GM23338 (cell line): Measurements from ENCODE around the gene PDCD10. TPM values are rescaled to one million over a fixed set of nuclear protein-coding genes. Genes with fewer than 3 reads are reported as not detected.

Source experiments
- CREB1 ChIP-seq: fragments of 250-450 bp; sonication (Bioruptor Pico); IDR thresholded peaks from 2 replicates; pipeline ENCODE4 v1.5.0; 2020; ENCODE audit warnings: low read depth, mild to moderate bottlenecking, moderate library complexity
- EZH2phosphoT487 ChIP-seq: fragments of 200-600 bp; sonication (generic); IDR thresholded peaks from one replicate; pipeline ENCODE4 v1.8.1; 2018; ENCODE audit warnings: antibody characterized with exemption; ENCODE audit not compliant: unreplicated experiment
- NANOG ChIP-seq: IDR thresholded peaks from 2 replicates; pipeline ENCODE4 v1.6.1; 2016; ENCODE audit warnings: antibody characterized with exemption, borderline replicate concordance
- POLR2AphosphoS5 ChIP-seq: IDR thresholded peaks from 2 replicates; pipeline ENCODE4 v1.6.1; 2016; ENCODE audit warnings: antibody characterized with exemption, low read depth
- STAT1 ChIP-seq: IDR thresholded peaks from one replicate; pipeline ENCODE4 v1.6.1; 2016; ENCODE audit warnings: antibody characterized with exemption; ENCODE audit not compliant: unreplicated experiment
- ZNF331 ChIP-seq: fragments of 250-450 bp; sonication (Bioruptor Pico); IDR thresholded peaks from 2 replicates; pipeline ENCODE4 v1.5.0; 2020; ENCODE audit warnings: low read depth, mild to moderate bottlenecking, moderate library complexity
- polyA plus RNA-seq: library from polyadenylated mRNA; unstranded; fragments of >200 nt; fragmentation: Nextera tagmentation; extraction: Ambion mirVana; gene quantifications from 2 replicates; pipeline ENCODE4 v1.2.1, GENCODE V29; 2016
- total RNA-seq: library from RNA; depleted of rRNA; stranded (reverse); fragments of >200 nt; shearing (Covaris generic); gene quantifications from 2 replicates; pipeline ENCODE4 v1.2.3, GENCODE V29; 2014
- TF ChIP-seq, protein P1 (sequence below): fragments of 250-450 bp; sonication (Bioruptor Pico); IDR thresholded peaks from 2 replicates; pipeline ENCODE4 v1.5.0; 2020; ENCODE audit warnings: mild to moderate bottlenecking, moderate library complexity
- TF ChIP-seq, protein P2 (sequence below): IDR thresholded peaks from one replicate; pipeline ENCODE4 v1.6.1; 2018; ENCODE audit warnings: antibody characterized with exemption; ENCODE audit not compliant: unreplicated experiment
- TF ChIP-seq, protein P3 (sequence below), 2 experiments: fragments of 200-600 bp in 1 of 2; sonication (generic) in 1 of 2; conservative IDR thresholded peaks; 2 replicates each; pipeline versions ENCODE4 v1.5.1 to v1.6.1; 2016 to 2017; ENCODE audit warnings: antibody characterized with exemption in 2 of 2, low read depth in 2 of 2, mild to moderate bottlenecking in 2 of 2, moderate library complexity in 1 of 2

The PDCD10 gene
- total and polyA plus RNA-seq, 2 experiments from 2014 or later: 95.2 to 125 TPM

DNA sequence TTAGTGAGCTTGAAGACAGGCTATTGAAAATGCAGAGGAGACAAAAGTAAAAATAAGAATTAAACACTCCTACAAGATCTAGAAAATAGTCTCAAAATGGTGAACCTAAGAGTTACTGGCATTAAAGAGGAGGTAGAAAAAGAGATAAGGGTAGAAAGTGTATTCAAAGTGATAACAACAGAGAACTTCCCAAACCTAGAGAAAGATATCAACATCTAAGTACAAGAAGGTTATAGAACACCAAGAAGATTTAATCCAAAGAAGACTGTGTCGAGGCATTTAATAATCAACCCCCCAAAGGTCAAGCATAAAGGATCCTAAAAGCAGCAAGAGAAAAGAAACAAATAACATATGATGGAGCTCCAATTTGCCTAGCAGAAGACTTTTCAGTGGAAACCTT lies 23.3 kb downstream of the PDCD10 start (continued):
- TF ChIP-seq, protein P1, sequence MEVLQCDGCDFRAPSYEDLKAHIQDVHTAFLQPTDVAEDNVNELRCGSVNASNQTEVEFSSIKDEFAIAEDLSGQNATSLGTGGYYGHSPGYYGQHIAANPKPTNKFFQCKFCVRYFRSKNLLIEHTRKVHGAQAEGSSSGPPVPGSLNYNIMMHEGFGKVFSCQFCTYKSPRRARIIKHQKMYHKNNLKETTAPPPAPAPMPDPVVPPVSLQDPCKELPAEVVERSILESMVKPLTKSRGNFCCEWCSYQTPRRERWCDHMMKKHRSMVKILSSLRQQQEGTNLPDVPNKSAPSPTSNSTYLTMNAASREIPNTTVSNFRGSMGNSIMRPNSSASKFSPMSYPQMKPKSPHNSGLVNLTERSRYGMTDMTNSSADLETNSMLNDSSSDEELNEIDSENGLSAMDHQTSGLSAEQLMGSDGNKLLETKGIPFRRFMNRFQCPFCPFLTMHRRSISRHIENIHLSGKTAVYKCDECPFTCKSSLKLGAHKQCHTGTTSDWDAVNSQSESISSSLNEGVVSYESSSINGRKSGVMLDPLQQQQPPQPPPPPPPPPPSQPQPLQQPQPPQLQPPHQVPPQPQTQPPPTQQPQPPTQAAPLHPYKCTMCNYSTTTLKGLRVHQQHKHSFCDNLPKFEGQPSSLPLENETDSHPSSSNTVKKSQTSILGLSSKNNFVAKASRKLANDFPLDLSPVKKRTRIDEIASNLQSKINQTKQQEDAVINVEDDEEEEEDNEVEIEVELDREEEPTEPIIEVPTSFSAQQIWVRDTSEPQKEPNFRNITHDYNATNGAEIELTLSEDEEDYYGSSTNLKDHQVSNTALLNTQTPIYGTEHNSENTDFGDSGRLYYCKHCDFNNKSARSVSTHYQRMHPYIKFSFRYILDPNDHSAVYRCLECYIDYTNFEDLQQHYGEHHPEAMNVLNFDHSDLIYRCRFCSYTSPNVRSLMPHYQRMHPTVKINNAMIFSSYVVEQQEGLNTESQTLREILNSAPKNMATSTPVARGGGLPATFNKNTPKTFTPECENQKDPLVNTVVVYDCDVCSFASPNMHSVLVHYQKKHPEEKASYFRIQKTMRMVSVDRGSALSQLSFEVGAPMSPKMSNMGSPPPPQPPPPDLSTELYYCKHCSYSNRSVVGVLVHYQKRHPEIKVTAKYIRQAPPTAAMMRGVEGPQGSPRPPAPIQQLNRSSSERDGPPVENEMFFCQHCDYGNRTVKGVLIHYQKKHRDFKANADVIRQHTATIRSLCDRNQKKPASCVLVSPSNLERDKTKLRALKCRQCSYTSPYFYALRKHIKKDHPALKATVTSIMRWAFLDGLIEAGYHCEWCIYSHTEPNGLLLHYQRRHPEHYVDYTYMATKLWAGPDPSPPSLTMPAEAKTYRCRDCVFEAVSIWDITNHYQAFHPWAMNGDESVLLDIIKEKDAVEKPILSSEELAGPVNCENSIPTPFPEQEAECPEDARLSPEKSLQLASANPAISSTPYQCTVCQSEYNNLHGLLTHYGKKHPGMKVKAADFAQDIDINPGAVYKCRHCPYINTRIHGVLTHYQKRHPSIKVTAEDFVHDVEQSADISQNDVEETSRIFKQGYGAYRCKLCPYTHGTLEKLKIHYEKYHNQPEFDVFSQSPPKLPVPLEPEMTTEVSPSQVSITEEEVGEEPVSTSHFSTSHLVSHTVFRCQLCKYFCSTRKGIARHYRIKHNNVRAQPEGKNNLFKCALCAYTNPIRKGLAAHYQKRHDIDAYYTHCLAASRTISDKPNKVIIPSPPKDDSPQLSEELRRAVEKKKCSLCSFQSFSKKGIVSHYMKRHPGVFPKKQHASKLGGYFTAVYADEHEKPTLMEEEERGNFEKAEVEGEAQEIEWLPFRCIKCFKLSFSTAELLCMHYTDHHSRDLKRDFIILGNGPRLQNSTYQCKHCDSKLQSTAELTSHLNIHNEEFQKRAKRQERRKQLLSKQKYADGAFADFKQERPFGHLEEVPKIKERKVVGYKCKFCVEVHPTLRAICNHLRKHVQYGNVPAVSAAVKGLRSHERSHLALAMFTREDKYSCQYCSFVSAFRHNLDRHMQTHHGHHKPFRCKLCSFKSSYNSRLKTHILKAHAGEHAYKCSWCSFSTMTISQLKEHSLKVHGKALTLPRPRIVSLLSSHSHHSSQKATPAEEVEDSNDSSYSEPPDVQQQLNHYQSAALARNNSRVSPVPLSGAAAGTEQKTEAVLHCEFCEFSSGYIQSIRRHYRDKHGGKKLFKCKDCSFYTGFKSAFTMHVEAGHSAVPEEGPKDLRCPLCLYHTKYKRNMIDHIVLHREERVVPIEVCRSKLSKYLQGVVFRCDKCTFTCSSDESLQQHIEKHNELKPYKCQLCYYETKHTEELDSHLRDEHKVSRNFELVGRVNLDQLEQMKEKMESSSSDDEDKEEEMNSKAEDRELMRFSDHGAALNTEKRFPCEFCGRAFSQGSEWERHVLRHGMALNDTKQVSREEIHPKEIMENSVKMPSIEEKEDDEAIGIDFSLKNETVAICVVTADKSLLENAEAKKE (CRISPR knock-in tag): no peak
- TF ChIP-seq, protein P2, sequence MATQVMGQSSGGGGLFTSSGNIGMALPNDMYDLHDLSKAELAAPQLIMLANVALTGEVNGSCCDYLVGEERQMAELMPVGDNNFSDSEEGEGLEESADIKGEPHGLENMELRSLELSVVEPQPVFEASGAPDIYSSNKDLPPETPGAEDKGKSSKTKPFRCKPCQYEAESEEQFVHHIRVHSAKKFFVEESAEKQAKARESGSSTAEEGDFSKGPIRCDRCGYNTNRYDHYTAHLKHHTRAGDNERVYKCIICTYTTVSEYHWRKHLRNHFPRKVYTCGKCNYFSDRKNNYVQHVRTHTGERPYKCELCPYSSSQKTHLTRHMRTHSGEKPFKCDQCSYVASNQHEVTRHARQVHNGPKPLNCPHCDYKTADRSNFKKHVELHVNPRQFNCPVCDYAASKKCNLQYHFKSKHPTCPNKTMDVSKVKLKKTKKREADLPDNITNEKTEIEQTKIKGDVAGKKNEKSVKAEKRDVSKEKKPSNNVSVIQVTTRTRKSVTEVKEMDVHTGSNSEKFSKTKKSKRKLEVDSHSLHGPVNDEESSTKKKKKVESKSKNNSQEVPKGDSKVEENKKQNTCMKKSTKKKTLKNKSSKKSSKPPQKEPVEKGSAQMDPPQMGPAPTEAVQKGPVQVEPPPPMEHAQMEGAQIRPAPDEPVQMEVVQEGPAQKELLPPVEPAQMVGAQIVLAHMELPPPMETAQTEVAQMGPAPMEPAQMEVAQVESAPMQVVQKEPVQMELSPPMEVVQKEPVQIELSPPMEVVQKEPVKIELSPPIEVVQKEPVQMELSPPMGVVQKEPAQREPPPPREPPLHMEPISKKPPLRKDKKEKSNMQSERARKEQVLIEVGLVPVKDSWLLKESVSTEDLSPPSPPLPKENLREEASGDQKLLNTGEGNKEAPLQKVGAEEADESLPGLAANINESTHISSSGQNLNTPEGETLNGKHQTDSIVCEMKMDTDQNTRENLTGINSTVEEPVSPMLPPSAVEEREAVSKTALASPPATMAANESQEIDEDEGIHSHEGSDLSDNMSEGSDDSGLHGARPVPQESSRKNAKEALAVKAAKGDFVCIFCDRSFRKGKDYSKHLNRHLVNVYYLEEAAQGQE: no peak
- no peak for TF ChIP-seq CREB1 (CRISPR knock-in tag)
- no peak for TF ChIP-seq STAT1
- TF ChIP-seq NANOG: no peak
- TF ChIP-seq, protein P3, sequence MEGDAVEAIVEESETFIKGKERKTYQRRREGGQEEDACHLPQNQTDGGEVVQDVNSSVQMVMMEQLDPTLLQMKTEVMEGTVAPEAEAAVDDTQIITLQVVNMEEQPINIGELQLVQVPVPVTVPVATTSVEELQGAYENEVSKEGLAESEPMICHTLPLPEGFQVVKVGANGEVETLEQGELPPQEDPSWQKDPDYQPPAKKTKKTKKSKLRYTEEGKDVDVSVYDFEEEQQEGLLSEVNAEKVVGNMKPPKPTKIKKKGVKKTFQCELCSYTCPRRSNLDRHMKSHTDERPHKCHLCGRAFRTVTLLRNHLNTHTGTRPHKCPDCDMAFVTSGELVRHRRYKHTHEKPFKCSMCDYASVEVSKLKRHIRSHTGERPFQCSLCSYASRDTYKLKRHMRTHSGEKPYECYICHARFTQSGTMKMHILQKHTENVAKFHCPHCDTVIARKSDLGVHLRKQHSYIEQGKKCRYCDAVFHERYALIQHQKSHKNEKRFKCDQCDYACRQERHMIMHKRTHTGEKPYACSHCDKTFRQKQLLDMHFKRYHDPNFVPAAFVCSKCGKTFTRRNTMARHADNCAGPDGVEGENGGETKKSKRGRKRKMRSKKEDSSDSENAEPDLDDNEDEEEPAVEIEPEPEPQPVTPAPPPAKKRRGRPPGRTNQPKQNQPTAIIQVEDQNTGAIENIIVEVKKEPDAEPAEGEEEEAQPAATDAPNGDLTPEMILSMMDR (conservative IDR thresholded peaks at IDR 0.05; ENCODE audit: low read depth in 2 of 2): no peak
- no peak for TF ChIP-seq POLR2AphosphoS5
- TF ChIP-seq ZNF331: no peak
- no peak for TF ChIP-seq EZH2phosphoT487
